Breast epithelium (tissue), 4 donors: Measurements from ENCODE around the gene MYH10. TPM values are rescaled to one million over a fixed set of nuclear protein-coding genes. Genes with fewer than 3 reads are reported as not detected.

Source experiments
- DNase-seq, 2 donors: peaks; one replicate each; pipeline ENCODE4 v3.0.0-alpha.2; 2019; ENCODE audit warnings: low spot score in 2 of 2
- H3K27ac ChIP-seq, 2 donors: fragments of 200-600 bp; sonication (generic) in 1 of 2; one replicate each; pipeline ENCODE4 v1.5.1; 2016 to 2019; ENCODE audit warnings: mild to moderate bottlenecking in 1 of 2
- H3K27me3 ChIP-seq, 2 donors: fragments of 200-600 bp; sonication (generic) in 1 of 2; one replicate each; pipeline versions ENCODE4 v1.5.1 to v1.6.0; 2017 to 2019; ENCODE audit warnings: control low read depth in 1 of 2, mild to moderate bottlenecking in 1 of 2
- H3K36me3 ChIP-seq: fragments of 200-600 bp; one replicate; pipeline ENCODE4 v1.5.1; 2019
- H3K4me1 ChIP-seq, 2 donors: fragments of 200-600 bp; sonication (generic); one replicate each; pipeline ENCODE4 v1.5.1; 2016 to 2019; ENCODE audit warnings: control low read depth in 1 of 2
- H3K4me3 ChIP-seq, 3 donors: fragments of 200-600 bp; sonication (generic); 1 replicate in 2 of 3; 2 replicates in 1 of 3; pipeline ENCODE4 v1.5.1; 2016 to 2019; ENCODE audit warnings: mild to moderate bottlenecking in 3 of 3, moderate library complexity in 2 of 3
- H3K9me3 ChIP-seq, 2 donors: fragments of 200-600 bp; sonication (generic) in 1 of 2; one replicate each; pipeline ENCODE4 v1.5.1; 2016 to 2019; ENCODE audit warnings: control low read depth in 1 of 2
- CTCF ChIP-seq, 3 donors: fragments of 450-650 bp; IDR thresholded peaks; one replicate each; pipeline ENCODE4 v1.5.1; 2016 to 2017; ENCODE audit warnings: antibody characterized with exemption in 3 of 3, mild to moderate bottlenecking in 3 of 3, moderate library complexity in 3 of 3
- POLR2A ChIP-seq: fragments of 450-650 bp; IDR thresholded peaks from one replicate; pipeline ENCODE4 v1.6.1; 2016; ENCODE audit warnings: antibody characterized with exemption, mild to moderate bottlenecking, moderate library complexity
- POLR2AphosphoS5 ChIP-seq, 3 donors: sonication (generic); formaldehyde crosslinking; IDR thresholded peaks; one replicate each; pipeline ENCODE4 v1.6.1; 2017; ENCODE audit warnings: antibody characterized with exemption in 3 of 3
- intact Hi-C: fragments of 100-400 bp; cut with DNase I; formaldehyde crosslinking; loops from one replicate; pipeline ENCODE4 v1.15.1; 2023; ENCODE audit warnings: low total_unique reads
- total RNA-seq, 3 donors: library from RNA; depleted of rRNA; stranded (reverse); fragments of >200 nt; gene quantifications; one replicate each; pipeline ENCODE4 v1.1.0, GENCODE V29; 2016

The MYH10 gene
- total RNA-seq, 3 donors from 2014 or later: 46.2 to 54.7 (median 46.7) TPM

- no peak for TF ChIP-seq POLR2A
- no peak for TF ChIP-seq CTCF (IDR thresholded peaks at IDR 0.05)
- no peak for TF ChIP-seq POLR2AphosphoS5 (IDR thresholded peaks at IDR 0.05)
- intact Hi-C loops: no loop called here
- no peaks in the 10 kb centered on the region for H3K4me1 ChIP-seq
- H3K36me3 ChIP-seq: no peaks in the 10 kb centered on the region
- H3K27ac ChIP-seq: no peak overlapping the region
- H3K4me3 ChIP-seq: no peak overlapping the region
- no peak for DNase-seq
- H3K27me3 ChIP-seq: no peaks in the 10 kb centered on the region
- H3K9me3 ChIP-seq: no peaks in the 10 kb centered on the region
These were observed 92.8 kb downstream of the MYH10 start for GRCh38 chr17:8537734-8538133.

GRCh38 chr17:8534498-8535188, 95.9 kb downstream of the MYH10 start:
- H3K27ac ChIP-seq: no peak overlapping the region
- H3K27me3 ChIP-seq: no peaks in the 10 kb centered on the region
- H3K4me1 ChIP-seq: no peaks in the 10 kb centered on the region
- H3K4me3 ChIP-seq: no peak overlapping the region
- no peaks in the 10 kb centered on the region for H3K9me3 ChIP-seq
- TF ChIP-seq POLR2AphosphoS5 (IDR thresholded peaks at IDR 0.05) (no peak), POLR2A (no peak), CTCF (IDR thresholded peaks at IDR 0.05) (no peak)
- intact Hi-C loops: no loop called here
- H3K36me3 ChIP-seq: no peaks in the 10 kb centered on the region
- DNase-seq: no peak

GRCh38 chr17:8532021-8532420, 98.5 kb downstream of the MYH10 start:
- TF ChIP-seq CTCF (IDR thresholded peaks at IDR 0.05) (no peak), POLR2AphosphoS5 (IDR thresholded peaks at IDR 0.05) (no peak), POLR2A (no peak)
- intact Hi-C loops: no loop called here
- H3K4me3 ChIP-seq: no peak overlapping the region
- no peaks in the 10 kb centered on the region for H3K27me3 ChIP-seq
- no peak for DNase-seq
- H3K4me1 ChIP-seq: no peaks in the 10 kb centered on the region
- H3K9me3 ChIP-seq: no peaks in the 10 kb centered on the region
- H3K36me3 ChIP-seq: no peaks in the 10 kb centered on the region
- H3K27ac ChIP-seq: no peak overlapping the region

- Histone ChIP-seq H3K36me3 (no peaks in the 10 kb centered on the region), H3K4me1 (no peaks in the 10 kb centered on the region), H3K27me3 (no peaks in the 10 kb centered on the region), H3K9me3 (no peaks in the 10 kb centered on the region), H3K27ac (no peak overlapping the region), H3K4me3 (no peak overlapping the region)
- TF ChIP-seq CTCF (IDR thresholded peaks at IDR 0.05): no peak
- TF ChIP-seq POLR2A: no peak
- no peak for TF ChIP-seq POLR2AphosphoS5 (IDR thresholded peaks at IDR 0.05)
- no peak for DNase-seq
- intact Hi-C loops: no loop called here
These were observed 107.9 kb downstream of the MYH10 start for GRCh38 chr17:8522577-8522976.

- Histone ChIP-seq H3K36me3 (no peaks in the 10 kb centered on the region), H3K4me1 (no peaks in the 10 kb centered on the region), H3K4me3 (no peak overlapping the region), H3K27me3 (no peaks in the 10 kb centered on the region), H3K27ac (no peak overlapping the region), H3K9me3 (no peaks in the 10 kb centered on the region)
- no peak for DNase-seq
- TF ChIP-seq CTCF (IDR thresholded peaks at IDR 0.05) (no peak), POLR2A (no peak), POLR2AphosphoS5 (IDR thresholded peaks at IDR 0.05) (no peak)
- intact Hi-C loops: no loop called here
These were observed 109.5 kb downstream of the MYH10 start for GRCh38 chr17:8520981-8521380.
